Glutamatergic neuron (in vitro differentiated cells): Measurements from ENCODE around the gene TFPT. TPM values are rescaled to one million over a fixed set of nuclear protein-coding genes. Genes with fewer than 3 reads are reported as not detected.

ENCODE experiments used
- DNase-seq: peaks from one replicate; pipeline ENCODE4 v3.0.0; 2022
- H3K27ac Mint-ChIP-seq: one replicate; pipeline ENCODE4 v1.8.0; 2020; ENCODE audit warnings: mild to moderate bottlenecking, mixed read lengths, inconsistent platforms; ENCODE audit not compliant: unreplicated experiment
- H3K27me3 Mint-ChIP-seq: one replicate; pipeline ENCODE4 v1.8.0; 2020; ENCODE audit warnings: mild to moderate bottlenecking, moderate library complexity, mixed read lengths, inconsistent platforms; ENCODE audit not compliant: unreplicated experiment
- H3K36me3 Mint-ChIP-seq: one replicate; pipeline ENCODE4 v1.8.0; 2020; ENCODE audit warnings: mild to moderate bottlenecking, mixed read lengths, inconsistent platforms; ENCODE audit not compliant: unreplicated experiment
- H3K4me1 Mint-ChIP-seq: one replicate; pipeline ENCODE4 v1.8.0; 2020; ENCODE audit warnings: mild to moderate bottlenecking, low read depth, mixed read lengths, inconsistent platforms; ENCODE audit not compliant: unreplicated experiment
- H3K4me3 Mint-ChIP-seq: one replicate; pipeline ENCODE4 v1.8.0; 2020; ENCODE audit warnings: mild to moderate bottlenecking, mixed read lengths, inconsistent platforms; ENCODE audit not compliant: unreplicated experiment
- H3K9me3 Mint-ChIP-seq: one replicate; pipeline ENCODE4 v1.8.0; 2020; ENCODE audit warnings: mild to moderate bottlenecking, moderate library complexity, mixed read lengths, inconsistent platforms; ENCODE audit not compliant: unreplicated experiment
- total RNA-seq: library from RNA; stranded (reverse); fragmentation: NEBNext Ultra II Directional; extraction: Animal tissue kit (Norgen Biotek cat#: 25700); gene quantifications from one replicate; pipeline ENCODE4 v1.2.1, GENCODE V29; 2021; ENCODE audit not compliant: unreplicated experiment
- TF ChIP-seq, protein P1 (sequence below): fragments of 200-600 bp; sonication (generic); IDR thresholded peaks from one replicate; pipeline ENCODE4 v1.5.0; 2021; ENCODE audit not compliant: partially characterized antibody, unreplicated experiment

The TFPT gene
- total RNA-seq, 1 donor from 2014 or later = 21.9 TPM

DNA sequence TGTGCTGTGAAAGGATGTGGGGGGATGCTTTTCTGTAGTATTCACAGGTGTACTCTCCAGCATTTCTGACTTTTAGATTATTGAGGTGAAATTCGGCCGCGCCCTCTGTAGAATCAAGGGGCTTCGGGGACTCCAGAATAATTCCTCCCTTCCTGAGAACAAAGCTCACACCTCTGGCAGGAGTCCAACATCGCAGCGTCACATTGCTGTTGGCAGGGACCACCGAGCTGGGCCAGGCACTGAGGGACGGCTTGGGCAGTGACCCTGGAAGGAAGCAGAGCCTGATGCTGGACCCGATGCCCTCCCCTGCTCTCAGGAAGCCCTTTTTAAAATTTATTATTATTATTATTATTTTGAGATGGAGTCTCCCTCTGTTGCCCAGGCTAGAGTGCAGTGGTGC lies 40.6 kb downstream of the TFPT start:
- no peaks in the 10 kb centered on the region for H3K4me1 Mint-ChIP-seq
- H3K4me3 Mint-ChIP-seq = no peak overlapping the region
- no peak overlapping the region for H3K27ac Mint-ChIP-seq
- no peak for DNase-seq
- H3K9me3 Mint-ChIP-seq = no peaks in the 10 kb centered on the region
- H3K27me3 Mint-ChIP-seq = no peaks in the 10 kb centered on the region
- no peaks in the 10 kb centered on the region for H3K36me3 Mint-ChIP-seq
- TF ChIP-seq, protein P1, sequence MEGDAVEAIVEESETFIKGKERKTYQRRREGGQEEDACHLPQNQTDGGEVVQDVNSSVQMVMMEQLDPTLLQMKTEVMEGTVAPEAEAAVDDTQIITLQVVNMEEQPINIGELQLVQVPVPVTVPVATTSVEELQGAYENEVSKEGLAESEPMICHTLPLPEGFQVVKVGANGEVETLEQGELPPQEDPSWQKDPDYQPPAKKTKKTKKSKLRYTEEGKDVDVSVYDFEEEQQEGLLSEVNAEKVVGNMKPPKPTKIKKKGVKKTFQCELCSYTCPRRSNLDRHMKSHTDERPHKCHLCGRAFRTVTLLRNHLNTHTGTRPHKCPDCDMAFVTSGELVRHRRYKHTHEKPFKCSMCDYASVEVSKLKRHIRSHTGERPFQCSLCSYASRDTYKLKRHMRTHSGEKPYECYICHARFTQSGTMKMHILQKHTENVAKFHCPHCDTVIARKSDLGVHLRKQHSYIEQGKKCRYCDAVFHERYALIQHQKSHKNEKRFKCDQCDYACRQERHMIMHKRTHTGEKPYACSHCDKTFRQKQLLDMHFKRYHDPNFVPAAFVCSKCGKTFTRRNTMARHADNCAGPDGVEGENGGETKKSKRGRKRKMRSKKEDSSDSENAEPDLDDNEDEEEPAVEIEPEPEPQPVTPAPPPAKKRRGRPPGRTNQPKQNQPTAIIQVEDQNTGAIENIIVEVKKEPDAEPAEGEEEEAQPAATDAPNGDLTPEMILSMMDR = no peak

DNA sequence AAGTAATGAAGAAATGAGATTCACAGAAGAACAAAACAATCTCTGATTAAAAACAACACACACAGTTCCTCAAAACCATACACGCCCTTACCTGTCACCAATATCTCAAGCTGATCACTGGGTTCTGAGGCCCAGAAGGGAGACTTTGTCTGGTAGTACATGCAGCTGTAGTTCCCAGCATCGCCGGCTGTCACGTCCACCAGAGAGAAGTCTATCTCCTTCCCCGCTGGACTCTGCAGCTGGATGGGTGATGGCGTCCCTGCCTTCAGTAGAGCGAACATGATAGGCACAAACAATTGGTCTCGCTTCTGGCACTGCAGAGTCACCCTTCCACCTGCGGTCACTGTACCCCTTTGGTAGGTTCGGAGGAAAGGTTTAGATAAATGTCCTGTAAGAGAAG lies 41.6 kb downstream of the TFPT start:
- DNase-seq = no peak
- TF ChIP-seq, protein P1 = no peak
- H3K4me3 Mint-ChIP-seq = no peak overlapping the region

DNA sequence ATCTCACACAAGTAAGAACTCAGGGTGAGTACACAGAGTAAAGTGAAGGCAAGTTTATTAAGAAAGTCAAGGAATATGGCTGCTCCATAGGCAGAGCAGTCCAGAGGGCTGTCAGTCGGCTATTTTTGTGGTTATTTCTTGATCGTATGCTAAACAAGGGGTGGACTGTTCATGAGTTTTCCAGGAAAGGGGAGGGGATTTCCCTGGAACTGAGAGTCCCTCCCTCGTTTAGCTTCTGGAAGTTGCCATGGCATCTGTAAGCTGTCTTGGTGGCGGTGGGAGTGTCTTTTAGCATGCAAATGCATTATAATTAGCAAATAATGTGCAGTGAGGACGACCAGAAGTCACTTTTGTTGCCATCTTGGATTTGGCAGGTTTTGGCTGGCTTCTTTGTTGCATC lies 46.0 kb downstream of the TFPT start:
- no peak overlapping the region for H3K4me3 Mint-ChIP-seq

More for the DNA sequence above, 41.6 kb downstream of the TFPT start:
- Mint-ChIP-seq H3K4me1 (no peaks in the 10 kb centered on the region), H3K27me3 (no peaks in the 10 kb centered on the region), H3K9me3 (no peaks in the 10 kb centered on the region), H3K27ac (no peak overlapping the region), H3K36me3 (peaks cover 4% of the 10 kb centered on the region)

DNA sequence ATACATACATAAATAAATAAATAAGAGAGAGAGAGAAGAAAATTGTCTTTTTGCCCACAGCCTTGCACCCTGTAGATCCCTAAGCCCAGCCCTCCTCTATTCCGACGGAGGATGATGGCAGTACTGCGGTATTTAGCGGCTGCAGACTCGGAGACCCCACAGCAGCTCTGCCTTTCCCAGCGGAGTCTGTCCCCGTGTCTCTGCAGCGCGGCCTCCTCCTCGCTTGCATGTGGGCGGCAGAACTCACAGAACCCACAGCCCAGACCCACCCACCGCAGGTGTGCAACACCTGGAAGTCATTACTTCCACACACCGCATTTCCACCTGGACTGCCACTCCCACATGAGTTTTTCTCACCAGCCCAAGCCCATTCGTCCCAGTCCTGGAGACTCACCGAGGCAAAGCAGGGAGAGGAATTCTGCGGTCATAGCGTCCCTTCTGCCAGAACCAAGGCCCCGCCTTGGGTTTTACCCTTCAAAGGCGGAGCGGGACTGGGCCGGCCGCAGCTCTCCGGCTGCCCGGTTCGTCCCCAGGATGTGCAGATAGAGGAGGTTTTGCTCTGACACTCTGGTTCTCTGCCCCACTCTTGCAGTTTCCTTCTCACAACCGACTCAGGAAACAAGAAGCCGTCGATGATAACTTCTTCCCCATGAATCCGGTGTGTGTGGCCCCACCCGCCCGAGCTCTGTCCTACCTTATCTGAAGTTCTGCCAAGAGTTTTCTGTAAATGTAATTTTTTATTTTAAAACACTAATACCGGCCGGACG lies 51.9 kb downstream of the TFPT start, which contains the start of gene VSTM1:
Gene VSTM1, minus strand, starts transcription at position 548 of the 767 bp plus-strand sequence. Its CDS starts 120 bp downstream, at position 428.
- no peak for DNase-seq
- no peaks in the 10 kb centered on the region for H3K27me3 Mint-ChIP-seq
- TF ChIP-seq, protein P1 = no peak
- H3K9me3 Mint-ChIP-seq = peaks cover 4% of the 10 kb centered on the region
- H3K4me3 Mint-ChIP-seq = no peak within 1 kb of the TSS
- H3K27ac Mint-ChIP-seq = no peak within 1 kb of the TSS
- no peaks in the 10 kb centered on the region for H3K36me3 Mint-ChIP-seq
- no peaks in the 10 kb centered on the region for H3K4me1 Mint-ChIP-seq

More for the DNA sequence above, 46.0 kb downstream of the TFPT start:
- peaks cover 4% of the 10 kb centered on the region for H3K9me3 Mint-ChIP-seq
- TF ChIP-seq, protein P1 = no peak
- H3K4me1 Mint-ChIP-seq = no peaks in the 10 kb centered on the region
- H3K27me3 Mint-ChIP-seq = no peaks in the 10 kb centered on the region
- no peak for DNase-seq
- H3K36me3 Mint-ChIP-seq = peaks cover 5% of the 10 kb centered on the region
- no peak overlapping the region for H3K27ac Mint-ChIP-seq

DNA sequence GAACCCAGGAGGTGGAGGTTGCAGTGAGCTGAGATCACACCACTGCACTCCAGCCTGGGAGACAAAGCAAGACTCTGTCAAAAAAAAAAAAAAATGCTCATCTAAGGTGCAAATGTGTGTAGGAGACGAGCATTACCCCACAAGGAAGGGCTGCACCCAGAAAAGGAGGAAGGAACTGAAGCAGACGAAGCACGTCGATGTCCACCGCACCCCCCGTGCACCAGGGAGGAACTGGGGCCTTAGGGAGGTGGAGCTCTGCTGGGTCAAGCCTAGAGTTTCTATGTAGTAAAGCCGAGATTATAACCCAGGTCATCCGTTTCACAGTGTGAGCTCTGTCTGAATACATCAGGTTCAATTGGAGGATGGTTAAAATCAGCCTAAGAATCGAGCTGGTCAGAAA lies 52.8 kb downstream of the TFPT start:
- TF ChIP-seq, protein P1 = no peak
- H3K27ac Mint-ChIP-seq = no peak overlapping the region
- H3K36me3 Mint-ChIP-seq = no peaks in the 10 kb centered on the region
- H3K27me3 Mint-ChIP-seq = no peaks in the 10 kb centered on the region
- no peak overlapping the region for H3K4me3 Mint-ChIP-seq
- no peaks in the 10 kb centered on the region for H3K4me1 Mint-ChIP-seq
- DNase-seq = no peak
- H3K9me3 Mint-ChIP-seq = peaks cover 1% of the 10 kb centered on the region
